Upper lobe of right lung (tissue), 1 donor: Measurements from ENCODE around the gene FOXD1. TPM values are rescaled to one million over a fixed set of nuclear protein-coding genes. Genes with fewer than 3 reads are reported as not detected.

Experiments
- ATAC-seq: fragments of 200-7000 bp; cut with Tn5 transposase; one replicate; pipeline ENCODE4 v1.9.1; 2020; ENCODE audit warnings: mild to moderate bottlenecking, moderate library complexity
- DNase-seq: peaks from one replicate; pipeline ENCODE4 v3.0.0-alpha.2; 2020
- H3K27ac ChIP-seq: fragments of 200-600 bp; one replicate; pipeline ENCODE4 v1.8.0; 2022
- H3K27me3 ChIP-seq: fragments of 200-600 bp; one replicate; pipeline ENCODE4 v1.8.0; 2022; ENCODE audit warnings: mild to moderate bottlenecking
- H3K36me3 ChIP-seq: fragments of 200-600 bp; one replicate; pipeline ENCODE4 v1.8.0; 2022
- H3K4me1 ChIP-seq: fragments of 200-600 bp; one replicate; pipeline ENCODE4 v1.8.0; 2022
- H3K4me3 ChIP-seq: fragments of 200-600 bp; one replicate; pipeline ENCODE4 v1.8.0; 2022; ENCODE audit warnings: mild to moderate bottlenecking
- H3K9me3 ChIP-seq: fragments of 200-600 bp; one replicate; pipeline ENCODE4 v1.8.0; 2022
- intact Hi-C: fragments of 100-400 bp; cut with DNase I; formaldehyde crosslinking; loops from one replicate; pipeline ENCODE4 v1.11.0; 2022
- total RNA-seq: library from RNA; stranded (reverse); fragmentation: NEBNext Ultra II Directional; extraction: Animal tissue kit (Norgen Biotek cat#: 25700); gene quantifications from one replicate; pipeline ENCODE4 v1.2.1, GENCODE V29; 2021
- TF ChIP-seq, protein P1 (sequence below): fragments of 200-600 bp; IDR thresholded peaks from one replicate; pipeline ENCODE4 v1.8.0; 2022; ENCODE audit warnings: antibody characterized with exemption
- donor health status: DM: no; HTN: yes; CAD: no; lungs with severe emphysema.

Gene FOXD1
- total RNA-seq, 1 donor from 2014 or later: 1.2 TPM

- Histone ChIP-seq H3K27me3 (peaks cover 95% of the 10 kb centered on the region), H3K36me3 (no peaks in the 10 kb centered on the region), H3K9me3 (no peaks in the 10 kb centered on the region), H3K4me3 (no peak overlapping the region), H3K27ac (no peak overlapping the region), H3K4me1 (peaks cover 3% of the 10 kb centered on the region)
- TF ChIP-seq, protein P1, sequence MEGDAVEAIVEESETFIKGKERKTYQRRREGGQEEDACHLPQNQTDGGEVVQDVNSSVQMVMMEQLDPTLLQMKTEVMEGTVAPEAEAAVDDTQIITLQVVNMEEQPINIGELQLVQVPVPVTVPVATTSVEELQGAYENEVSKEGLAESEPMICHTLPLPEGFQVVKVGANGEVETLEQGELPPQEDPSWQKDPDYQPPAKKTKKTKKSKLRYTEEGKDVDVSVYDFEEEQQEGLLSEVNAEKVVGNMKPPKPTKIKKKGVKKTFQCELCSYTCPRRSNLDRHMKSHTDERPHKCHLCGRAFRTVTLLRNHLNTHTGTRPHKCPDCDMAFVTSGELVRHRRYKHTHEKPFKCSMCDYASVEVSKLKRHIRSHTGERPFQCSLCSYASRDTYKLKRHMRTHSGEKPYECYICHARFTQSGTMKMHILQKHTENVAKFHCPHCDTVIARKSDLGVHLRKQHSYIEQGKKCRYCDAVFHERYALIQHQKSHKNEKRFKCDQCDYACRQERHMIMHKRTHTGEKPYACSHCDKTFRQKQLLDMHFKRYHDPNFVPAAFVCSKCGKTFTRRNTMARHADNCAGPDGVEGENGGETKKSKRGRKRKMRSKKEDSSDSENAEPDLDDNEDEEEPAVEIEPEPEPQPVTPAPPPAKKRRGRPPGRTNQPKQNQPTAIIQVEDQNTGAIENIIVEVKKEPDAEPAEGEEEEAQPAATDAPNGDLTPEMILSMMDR: no peak
- no peak for ATAC-seq
- no peak for DNase-seq
- intact Hi-C loops: no loop called here
These were observed 6.3 kb downstream of the FOXD1 start for GRCh38 chr5:73442231-73442811.

GRCh38 chr5:73441378-73441777 is 7.2 kb downstream of the FOXD1 start:
- intact Hi-C loops: no loop called here
- peaks cover 100% of the 10 kb centered on the region for H3K27me3 ChIP-seq
- no peak for DNase-seq

GRCh38 chr5:73440262-73440661 is 8.3 kb downstream of the FOXD1 start:
- peaks cover 9% of the 10 kb centered on the region for H3K4me1 ChIP-seq
- H3K9me3 ChIP-seq: no peaks in the 10 kb centered on the region
- TF ChIP-seq, protein P1: no peak
- no peak for ATAC-seq
- no peak for DNase-seq
- intact Hi-C loops: no loop called here
- no peaks in the 10 kb centered on the region for H3K36me3 ChIP-seq
- peaks cover 100% of the 10 kb centered on the region for H3K27me3 ChIP-seq
- H3K4me3 ChIP-seq: no peak overlapping the region
- H3K27ac ChIP-seq: no peak overlapping the region

More at GRCh38 chr5:73441378-73441777, 7.2 kb downstream of the FOXD1 start:
- Histone ChIP-seq H3K4me1 (peaks cover 9% of the 10 kb centered on the region), H3K4me3 (no peak overlapping the region), H3K36me3 (no peaks in the 10 kb centered on the region), H3K27ac (no peak overlapping the region), H3K9me3 (no peaks in the 10 kb centered on the region)
- TF ChIP-seq, protein P1: no peak
- no peak for ATAC-seq

GRCh38 chr5:73438645-73439470 is 9.7 kb downstream of the FOXD1 start:
- no peaks in the 10 kb centered on the region for H3K36me3 ChIP-seq
- DNase-seq (no peak), ATAC-seq (no peak)
- H3K27me3 ChIP-seq: peaks cover 98% of the 10 kb centered on the region
- H3K9me3 ChIP-seq: no peaks in the 10 kb centered on the region
- TF ChIP-seq, protein P1: no peak
- H3K4me3 ChIP-seq: no peak overlapping the region
- H3K27ac ChIP-seq: no peak overlapping the region
- H3K4me1 ChIP-seq: peaks cover 9% of the 10 kb centered on the region
- intact Hi-C loops: no loop called here

GRCh38 chr5:73437777-73438644 is 10.6 kb downstream of the FOXD1 start:
- no peak for ATAC-seq
- Histone ChIP-seq H3K4me1 (peaks cover 9% of the 10 kb centered on the region), H3K4me3 (no peak overlapping the region), H3K9me3 (no peaks in the 10 kb centered on the region), H3K27ac (no peak overlapping the region), H3K36me3 (no peaks in the 10 kb centered on the region), H3K27me3 (peaks cover 98% of the 10 kb centered on the region)
- intact Hi-C loops: no loop called here
- TF ChIP-seq, protein P1: no peak
- DNase-seq: no peak
